H1 (cell line): ENCODE data around the gene CHD5. TPM values are rescaled to one million over a fixed set of nuclear protein-coding genes. Genes with fewer than 3 reads are reported as not detected.

Experiments used
- KDM4A ChIP-seq: IDR thresholded peaks from one replicate; pipeline ENCODE4 v1.7.1; 2012; ENCODE audit warnings: low read depth, mild to moderate bottlenecking, moderate library complexity, low read length, inconsistent platforms; ENCODE audit not compliant: severe bottlenecking
- POLR2A ChIP-seq, 2 experiments: IDR thresholded peaks; 1 replicate in 1 of 2; 2 replicates in 1 of 2; pipeline ENCODE4 v1.6.1; 2011; ENCODE audit warnings: low read depth in 2 of 2, low read length in 2 of 2, mild to moderate bottlenecking in 2 of 2; ENCODE audit errors: control extremely low read depth in 1 of 2
- SAP30 ChIP-seq: fragments of 300-600 bp; sonication (generic); IDR thresholded peaks from 2 replicates; pipeline ENCODE4 v1.7.1; 2012; ENCODE audit warnings: low read length, moderate library complexity, mild to moderate bottlenecking, inconsistent platforms; ENCODE audit not compliant: insufficient read depth, insufficient replicate concordance
- SIN3A ChIP-seq, 2 experiments: IDR thresholded peaks in 1 of 2; conservative IDR thresholded peaks in 1 of 2; 2 replicates each; pipeline ENCODE4 v1.6.1; 2011 to 2012; ENCODE audit warnings: low read length in 2 of 2, improper control_type of control experiment in 1 of 2, low read depth in 1 of 2, mild to moderate bottlenecking in 1 of 2
- polyA plus RNA-seq, 7 experiments: library from polyadenylated mRNA; depleted of rRNA in 3 of 7; stranded (reverse) in 5 of 7; unstranded in 2 of 7; fragments of >200 nt in 5 of 7; fragments of 200-250 nt in 2 of 7; gene quantifications; 1 replicate in 5 of 7; 2 replicates in 1 of 7; 4 replicates in 1 of 7; pipeline versions ENCODE4 v1.2.1 to v1.2.3, GENCODE V29; 2011 to 2013; ENCODE audit warnings: missing spikeins in 2 of 7, mixed read lengths in 2 of 7
- total RNA-seq: library from RNA; stranded (reverse); fragmentation: NEBNext Ultra II Directional; extraction: Animal tissue kit (Norgen Biotek cat#: 25700); gene quantifications from 2 replicates; pipeline ENCODE4 v1.2.1, GENCODE V29; 2021

Gene CHD5
- total and polyA plus RNA-seq, 2 of the 8 experiments (the other 6 are each of a cell fraction or from before 2014, with no cell fraction given): 0.42 to 1.8 TPM

DNA sequence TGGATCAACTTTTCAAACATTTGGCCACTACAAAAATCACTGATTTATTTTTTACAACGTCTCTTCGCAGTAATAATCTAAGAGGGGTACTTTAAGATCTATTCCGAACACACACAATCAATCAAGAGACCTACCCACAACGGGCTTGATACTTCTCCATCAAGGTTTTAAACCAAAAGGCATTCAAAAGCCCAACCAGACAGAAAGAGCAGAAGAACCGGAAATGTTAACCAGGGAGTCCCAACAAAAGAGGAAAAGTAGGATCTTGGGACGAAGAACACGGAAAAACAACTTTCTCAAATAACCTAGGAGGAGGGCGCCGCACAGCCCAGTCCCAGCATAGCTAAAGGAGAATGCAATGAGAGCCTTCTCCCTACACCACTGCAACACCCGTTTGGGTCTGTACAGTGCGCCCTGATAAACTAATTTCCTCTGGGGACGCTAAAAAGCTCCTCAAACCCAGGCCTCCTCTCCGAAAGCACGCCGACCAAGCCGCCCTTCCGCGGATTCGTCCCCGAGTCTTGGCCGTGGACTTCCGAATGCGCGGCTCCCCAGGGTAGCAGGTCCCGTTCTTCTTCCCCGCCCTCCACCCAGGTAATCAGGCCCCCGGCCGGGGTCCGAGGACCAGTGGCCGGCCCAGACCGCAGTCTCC, 18.7 kb upstream of the CHD5 start (continued):
- peak; percentile 2 for TF ChIP-seq KDM4A
- 0 out of 4 replicates have a peak, but pooled peaks of 1 of the 2 experiments have one; percentile 17 for TF ChIP-seq SIN3A (conservative IDR thresholded peaks at IDR 0.05 in 1 of 2, IDR thresholded peaks at IDR 0.05 in 1 of 2; ENCODE audit: low read depth in 1 of 2, low read length in 2 of 2)
- TF ChIP-seq POLR2A (IDR thresholded peaks at IDR 0.05; ENCODE audit: control extremely low read depth in 1 of 2, low read depth in 2 of 2, low read length in 2 of 2): peak in 1 of 2 experiments; percentile 51; a peak in 1 of 3 replicates
- no peak for TF ChIP-seq SAP30
